ENCODE data around the gene DDX49.

GRCh38 chr19:18967358-18968146 lies 48.0 kb downstream of the DDX49 start:
- TF ChIP-seq CTCF (conservative IDR thresholded peaks at IDR 0.05; ENCODE audit: low read length) (no peak), EZH2phosphoT487 (IDR thresholded peaks at IDR 0.05; ENCODE audit: borderline replicate concordance, low read depth, low read length) (no peak)

Data from OCI-LY7 (cell line).